ENCODE results near the gene VTI1A. TPM values are rescaled to one million over a fixed set of nuclear protein-coding genes. Genes with fewer than 3 reads are reported as not detected.

Gene VTI1A
- total and polyA plus RNA-seq, 2 experiments from 2014 or later: 26.8 to 31.0 TPM

- H3K27me3 ChIP-seq (ENCODE audit: insufficient read depth): no peaks in the 10 kb centered on the region
- peaks cover 7% of the 10 kb centered on the region; the same call in 1 of the 2 replicates for H3K4me1 ChIP-seq (ENCODE audit: insufficient read depth)
- Mint-ChIP-seq H3K27me3 (ENCODE audit: insufficient read depth, low read depth, poor library complexity) (peaks cover 1% of the 10 kb centered on the region), H3K9me3 (no peaks in the 10 kb centered on the region), H3K4me3 (no peak overlapping the region), H3K4me1 (peaks cover 16% of the 10 kb centered on the region), H3K27ac (no peak overlapping the region), H3K36me3 (ENCODE audit: low read depth) (peaks cover 8% of the 10 kb centered on the region; the same call in 2 of the 3 replicates)
- no peak overlapping the region for H2AFZ ChIP-seq
- DNase-seq (ENCODE audit: low spot score) (no peak), ATAC-seq (no peak)
- no peak for TF ChIP-seq ZNF331 (CRISPR knock-in tag; IDR thresholded peaks at IDR 0.05; ENCODE audit: low read depth)
- no peak for TF ChIP-seq JUNB (IDR thresholded peaks at IDR 0.05; ENCODE audit: unreplicated experiment)
- TF ChIP-seq, protein P1, sequence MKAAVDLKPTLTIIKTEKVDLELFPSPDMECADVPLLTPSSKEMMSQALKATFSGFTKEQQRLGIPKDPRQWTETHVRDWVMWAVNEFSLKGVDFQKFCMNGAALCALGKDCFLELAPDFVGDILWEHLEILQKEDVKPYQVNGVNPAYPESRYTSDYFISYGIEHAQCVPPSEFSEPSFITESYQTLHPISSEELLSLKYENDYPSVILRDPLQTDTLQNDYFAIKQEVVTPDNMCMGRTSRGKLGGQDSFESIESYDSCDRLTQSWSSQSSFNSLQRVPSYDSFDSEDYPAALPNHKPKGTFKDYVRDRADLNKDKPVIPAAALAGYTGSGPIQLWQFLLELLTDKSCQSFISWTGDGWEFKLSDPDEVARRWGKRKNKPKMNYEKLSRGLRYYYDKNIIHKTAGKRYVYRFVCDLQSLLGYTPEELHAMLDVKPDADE (IDR thresholded peaks at IDR 0.05): no peak
- TF ChIP-seq, protein P2, sequence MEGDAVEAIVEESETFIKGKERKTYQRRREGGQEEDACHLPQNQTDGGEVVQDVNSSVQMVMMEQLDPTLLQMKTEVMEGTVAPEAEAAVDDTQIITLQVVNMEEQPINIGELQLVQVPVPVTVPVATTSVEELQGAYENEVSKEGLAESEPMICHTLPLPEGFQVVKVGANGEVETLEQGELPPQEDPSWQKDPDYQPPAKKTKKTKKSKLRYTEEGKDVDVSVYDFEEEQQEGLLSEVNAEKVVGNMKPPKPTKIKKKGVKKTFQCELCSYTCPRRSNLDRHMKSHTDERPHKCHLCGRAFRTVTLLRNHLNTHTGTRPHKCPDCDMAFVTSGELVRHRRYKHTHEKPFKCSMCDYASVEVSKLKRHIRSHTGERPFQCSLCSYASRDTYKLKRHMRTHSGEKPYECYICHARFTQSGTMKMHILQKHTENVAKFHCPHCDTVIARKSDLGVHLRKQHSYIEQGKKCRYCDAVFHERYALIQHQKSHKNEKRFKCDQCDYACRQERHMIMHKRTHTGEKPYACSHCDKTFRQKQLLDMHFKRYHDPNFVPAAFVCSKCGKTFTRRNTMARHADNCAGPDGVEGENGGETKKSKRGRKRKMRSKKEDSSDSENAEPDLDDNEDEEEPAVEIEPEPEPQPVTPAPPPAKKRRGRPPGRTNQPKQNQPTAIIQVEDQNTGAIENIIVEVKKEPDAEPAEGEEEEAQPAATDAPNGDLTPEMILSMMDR (conservative IDR thresholded peaks at IDR 0.05; ENCODE audit: low read depth in 2 of 2): no peak
- TF ChIP-seq ZNF114 (CRISPR knock-in tag; IDR thresholded peaks at IDR 0.05): no peak
- no peak for TF ChIP-seq EZH2 (IDR thresholded peaks at IDR 0.05; ENCODE audit: low read depth, unreplicated experiment)
- no peak for TF ChIP-seq NANOG (IDR thresholded peaks at IDR 0.05; ENCODE audit: borderline replicate concordance)
- TF ChIP-seq, protein P3, sequence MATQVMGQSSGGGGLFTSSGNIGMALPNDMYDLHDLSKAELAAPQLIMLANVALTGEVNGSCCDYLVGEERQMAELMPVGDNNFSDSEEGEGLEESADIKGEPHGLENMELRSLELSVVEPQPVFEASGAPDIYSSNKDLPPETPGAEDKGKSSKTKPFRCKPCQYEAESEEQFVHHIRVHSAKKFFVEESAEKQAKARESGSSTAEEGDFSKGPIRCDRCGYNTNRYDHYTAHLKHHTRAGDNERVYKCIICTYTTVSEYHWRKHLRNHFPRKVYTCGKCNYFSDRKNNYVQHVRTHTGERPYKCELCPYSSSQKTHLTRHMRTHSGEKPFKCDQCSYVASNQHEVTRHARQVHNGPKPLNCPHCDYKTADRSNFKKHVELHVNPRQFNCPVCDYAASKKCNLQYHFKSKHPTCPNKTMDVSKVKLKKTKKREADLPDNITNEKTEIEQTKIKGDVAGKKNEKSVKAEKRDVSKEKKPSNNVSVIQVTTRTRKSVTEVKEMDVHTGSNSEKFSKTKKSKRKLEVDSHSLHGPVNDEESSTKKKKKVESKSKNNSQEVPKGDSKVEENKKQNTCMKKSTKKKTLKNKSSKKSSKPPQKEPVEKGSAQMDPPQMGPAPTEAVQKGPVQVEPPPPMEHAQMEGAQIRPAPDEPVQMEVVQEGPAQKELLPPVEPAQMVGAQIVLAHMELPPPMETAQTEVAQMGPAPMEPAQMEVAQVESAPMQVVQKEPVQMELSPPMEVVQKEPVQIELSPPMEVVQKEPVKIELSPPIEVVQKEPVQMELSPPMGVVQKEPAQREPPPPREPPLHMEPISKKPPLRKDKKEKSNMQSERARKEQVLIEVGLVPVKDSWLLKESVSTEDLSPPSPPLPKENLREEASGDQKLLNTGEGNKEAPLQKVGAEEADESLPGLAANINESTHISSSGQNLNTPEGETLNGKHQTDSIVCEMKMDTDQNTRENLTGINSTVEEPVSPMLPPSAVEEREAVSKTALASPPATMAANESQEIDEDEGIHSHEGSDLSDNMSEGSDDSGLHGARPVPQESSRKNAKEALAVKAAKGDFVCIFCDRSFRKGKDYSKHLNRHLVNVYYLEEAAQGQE (IDR thresholded peaks at IDR 0.05; ENCODE audit: unreplicated experiment): no peak
- no peaks in the 10 kb centered on the region for H4K20me1 ChIP-seq (replicated peaks; ENCODE audit: insufficient read depth)
- no peaks in the 10 kb centered on the region for H3K36me3 ChIP-seq (ENCODE audit: insufficient read depth)
- peaks cover 4% of the 10 kb centered on the region; the same call in 1 of the 2 replicates for H3K9me2 ChIP-seq (ENCODE audit: insufficient read depth)
- H3K4me3 ChIP-seq: no peak overlapping the region
- H3F3A ChIP-seq (replicated peaks; ENCODE audit: low read depth): no peaks in the 10 kb centered on the region
- H3K79me2 ChIP-seq (replicated peaks; ENCODE audit: insufficient read depth): no peaks in the 10 kb centered on the region
- no peak overlapping the region for H3K27ac ChIP-seq (ENCODE audit: low read depth)
- H3K4me2 ChIP-seq: no peak overlapping the region
Observed at GRCh38 chr10:112774210-112774609, 327.2 kb downstream of the VTI1A start.

DNA sequence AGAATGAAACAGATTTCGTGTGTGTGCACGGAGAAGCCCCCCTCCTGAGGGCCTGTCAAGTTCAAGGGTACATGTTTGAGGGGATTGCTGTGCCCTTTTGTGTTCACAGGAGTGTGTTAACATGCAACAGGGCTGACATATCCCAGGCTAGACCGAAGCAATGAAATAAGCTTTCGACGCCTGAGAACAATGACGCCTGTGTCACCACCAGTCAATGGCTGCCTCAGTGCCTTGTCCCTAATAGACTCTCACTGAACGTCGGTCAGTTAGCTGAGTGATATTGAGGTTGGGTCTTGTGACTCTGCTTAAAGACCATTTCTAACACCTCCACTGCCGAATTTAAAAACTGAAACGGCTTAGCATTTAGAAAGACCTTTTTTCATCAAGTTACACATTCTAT lies 327.8 kb downstream of the VTI1A start:
- Mint-ChIP-seq H3K4me1 (peaks cover 16% of the 10 kb centered on the region), H3K27me3 (ENCODE audit: insufficient read depth, low read depth, poor library complexity) (no peaks in the 10 kb centered on the region)
- no peak for DNase-seq (ENCODE audit: low spot score)
- TF ChIP-seq, protein P4, sequence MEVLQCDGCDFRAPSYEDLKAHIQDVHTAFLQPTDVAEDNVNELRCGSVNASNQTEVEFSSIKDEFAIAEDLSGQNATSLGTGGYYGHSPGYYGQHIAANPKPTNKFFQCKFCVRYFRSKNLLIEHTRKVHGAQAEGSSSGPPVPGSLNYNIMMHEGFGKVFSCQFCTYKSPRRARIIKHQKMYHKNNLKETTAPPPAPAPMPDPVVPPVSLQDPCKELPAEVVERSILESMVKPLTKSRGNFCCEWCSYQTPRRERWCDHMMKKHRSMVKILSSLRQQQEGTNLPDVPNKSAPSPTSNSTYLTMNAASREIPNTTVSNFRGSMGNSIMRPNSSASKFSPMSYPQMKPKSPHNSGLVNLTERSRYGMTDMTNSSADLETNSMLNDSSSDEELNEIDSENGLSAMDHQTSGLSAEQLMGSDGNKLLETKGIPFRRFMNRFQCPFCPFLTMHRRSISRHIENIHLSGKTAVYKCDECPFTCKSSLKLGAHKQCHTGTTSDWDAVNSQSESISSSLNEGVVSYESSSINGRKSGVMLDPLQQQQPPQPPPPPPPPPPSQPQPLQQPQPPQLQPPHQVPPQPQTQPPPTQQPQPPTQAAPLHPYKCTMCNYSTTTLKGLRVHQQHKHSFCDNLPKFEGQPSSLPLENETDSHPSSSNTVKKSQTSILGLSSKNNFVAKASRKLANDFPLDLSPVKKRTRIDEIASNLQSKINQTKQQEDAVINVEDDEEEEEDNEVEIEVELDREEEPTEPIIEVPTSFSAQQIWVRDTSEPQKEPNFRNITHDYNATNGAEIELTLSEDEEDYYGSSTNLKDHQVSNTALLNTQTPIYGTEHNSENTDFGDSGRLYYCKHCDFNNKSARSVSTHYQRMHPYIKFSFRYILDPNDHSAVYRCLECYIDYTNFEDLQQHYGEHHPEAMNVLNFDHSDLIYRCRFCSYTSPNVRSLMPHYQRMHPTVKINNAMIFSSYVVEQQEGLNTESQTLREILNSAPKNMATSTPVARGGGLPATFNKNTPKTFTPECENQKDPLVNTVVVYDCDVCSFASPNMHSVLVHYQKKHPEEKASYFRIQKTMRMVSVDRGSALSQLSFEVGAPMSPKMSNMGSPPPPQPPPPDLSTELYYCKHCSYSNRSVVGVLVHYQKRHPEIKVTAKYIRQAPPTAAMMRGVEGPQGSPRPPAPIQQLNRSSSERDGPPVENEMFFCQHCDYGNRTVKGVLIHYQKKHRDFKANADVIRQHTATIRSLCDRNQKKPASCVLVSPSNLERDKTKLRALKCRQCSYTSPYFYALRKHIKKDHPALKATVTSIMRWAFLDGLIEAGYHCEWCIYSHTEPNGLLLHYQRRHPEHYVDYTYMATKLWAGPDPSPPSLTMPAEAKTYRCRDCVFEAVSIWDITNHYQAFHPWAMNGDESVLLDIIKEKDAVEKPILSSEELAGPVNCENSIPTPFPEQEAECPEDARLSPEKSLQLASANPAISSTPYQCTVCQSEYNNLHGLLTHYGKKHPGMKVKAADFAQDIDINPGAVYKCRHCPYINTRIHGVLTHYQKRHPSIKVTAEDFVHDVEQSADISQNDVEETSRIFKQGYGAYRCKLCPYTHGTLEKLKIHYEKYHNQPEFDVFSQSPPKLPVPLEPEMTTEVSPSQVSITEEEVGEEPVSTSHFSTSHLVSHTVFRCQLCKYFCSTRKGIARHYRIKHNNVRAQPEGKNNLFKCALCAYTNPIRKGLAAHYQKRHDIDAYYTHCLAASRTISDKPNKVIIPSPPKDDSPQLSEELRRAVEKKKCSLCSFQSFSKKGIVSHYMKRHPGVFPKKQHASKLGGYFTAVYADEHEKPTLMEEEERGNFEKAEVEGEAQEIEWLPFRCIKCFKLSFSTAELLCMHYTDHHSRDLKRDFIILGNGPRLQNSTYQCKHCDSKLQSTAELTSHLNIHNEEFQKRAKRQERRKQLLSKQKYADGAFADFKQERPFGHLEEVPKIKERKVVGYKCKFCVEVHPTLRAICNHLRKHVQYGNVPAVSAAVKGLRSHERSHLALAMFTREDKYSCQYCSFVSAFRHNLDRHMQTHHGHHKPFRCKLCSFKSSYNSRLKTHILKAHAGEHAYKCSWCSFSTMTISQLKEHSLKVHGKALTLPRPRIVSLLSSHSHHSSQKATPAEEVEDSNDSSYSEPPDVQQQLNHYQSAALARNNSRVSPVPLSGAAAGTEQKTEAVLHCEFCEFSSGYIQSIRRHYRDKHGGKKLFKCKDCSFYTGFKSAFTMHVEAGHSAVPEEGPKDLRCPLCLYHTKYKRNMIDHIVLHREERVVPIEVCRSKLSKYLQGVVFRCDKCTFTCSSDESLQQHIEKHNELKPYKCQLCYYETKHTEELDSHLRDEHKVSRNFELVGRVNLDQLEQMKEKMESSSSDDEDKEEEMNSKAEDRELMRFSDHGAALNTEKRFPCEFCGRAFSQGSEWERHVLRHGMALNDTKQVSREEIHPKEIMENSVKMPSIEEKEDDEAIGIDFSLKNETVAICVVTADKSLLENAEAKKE (CRISPR knock-in tag; IDR thresholded peaks at IDR 0.05): no peak
- no peak for TF ChIP-seq CREB1 (CRISPR knock-in tag; IDR thresholded peaks at IDR 0.05; ENCODE audit: low read depth)

More for the DNA sequence above, 327.8 kb downstream of the VTI1A start:
- Histone ChIP-seq H3K4me1 (ENCODE audit: insufficient read depth) (peaks cover 7% of the 10 kb centered on the region; the same call in 1 of the 2 replicates), H3K36me3 (ENCODE audit: insufficient read depth) (no peaks in the 10 kb centered on the region), H3K27ac (ENCODE audit: low read depth) (no peak overlapping the region), H3K4me2 (no peak overlapping the region), H4K20me1 (replicated peaks; ENCODE audit: insufficient read depth) (no peaks in the 10 kb centered on the region), H3K27me3 (ENCODE audit: insufficient read depth) (no peaks in the 10 kb centered on the region), H3K79me2 (replicated peaks; ENCODE audit: insufficient read depth) (no peaks in the 10 kb centered on the region), H2AFZ (no peak overlapping the region), H3K9me2 (ENCODE audit: insufficient read depth) (peaks cover 4% of the 10 kb centered on the region; the same call in 1 of the 2 replicates), H3F3A (replicated peaks; ENCODE audit: low read depth) (no peaks in the 10 kb centered on the region), H3K4me3 (no peak overlapping the region)
- no peaks in the 10 kb centered on the region for H3K9me3 Mint-ChIP-seq
- H3K4me3 Mint-ChIP-seq: no peak overlapping the region
- H3K36me3 Mint-ChIP-seq (ENCODE audit: low read depth): peaks cover 8% of the 10 kb centered on the region; the same call in 2 of the 3 replicates
- no peak for ATAC-seq
- no peak overlapping the region for H3K27ac Mint-ChIP-seq
